H1 (cell line): Measurements from ENCODE around the gene HSPB1. TPM values are rescaled to one million over a fixed set of nuclear protein-coding genes. Genes with fewer than 3 reads are reported as not detected.

Experiments
- CTCF ChIA-PET: fragments of 300-600 bp; sonication (Branson Sonifier 250); formaldehyde crosslinking; loops from one replicate; lab custom pipeline; 2021; ENCODE audit not compliant: partially characterized antibody; lab: Charles Lee
- POLR2A ChIA-PET: fragments of 300-600 bp; sonication (Branson Sonifier 250); formaldehyde crosslinking; loops from one replicate; lab custom pipeline; 2021; ENCODE audit warnings: inconsistent platforms; ENCODE audit not compliant: partially characterized antibody; lab: Charles Lee
- DNase-seq, 2 experiments: peaks; one replicate each; pipeline versions ENCODE4 v3.0.0 to v3.0.0-alpha.2; 2010 to 2022; ENCODE audit warnings: low spot score in 2 of 2, low read depth in 1 of 2, mixed read lengths in 1 of 2
- FAIRE-seq: peaks from 2 replicates; lab custom pipeline; 2011; peaks lifted over from hg19 to GRCh38; lab: Jason Lieb, UNC
- H2AFZ ChIP-seq: 2 replicates; pipeline ENCODE4 v1.8.1; 2012; ENCODE audit warnings: low read length, inconsistent platforms
- H2AK5ac ChIP-seq: 2 replicates; pipeline ENCODE4 v1.6.1; 2013; ENCODE audit warnings: low read depth, low read length
- H2BK120ac ChIP-seq: replicated peaks from 2 replicates; pipeline ENCODE3; 2013; ENCODE audit warnings: low read depth, low read length, inconsistent platforms
- H2BK12ac ChIP-seq: 2 replicates; pipeline ENCODE4 v1.6.1; 2013; ENCODE audit warnings: low read depth, low read length
- H2BK15ac ChIP-seq: 2 replicates; pipeline ENCODE4 v1.6.1; 2013; ENCODE audit warnings: low read length
- H2BK20ac ChIP-seq: 2 replicates; pipeline ENCODE4 v1.6.1; 2013; ENCODE audit warnings: low read length
- H2BK5ac ChIP-seq: 2 replicates; pipeline ENCODE4 v1.6.1; 2013; ENCODE audit warnings: low read depth, low read length
- H3K14ac ChIP-seq: 2 replicates; pipeline ENCODE4 v1.6.1; 2013; ENCODE audit warnings: inconsistent platforms; ENCODE audit not compliant: insufficient read length
- H3K18ac ChIP-seq: 2 replicates; pipeline ENCODE4 v1.6.1; 2013; ENCODE audit warnings: low read length; ENCODE audit errors: extremely low read depth
- H3K23ac ChIP-seq: 2 replicates; pipeline ENCODE4 v1.6.1; 2013; ENCODE audit warnings: inconsistent platforms; ENCODE audit not compliant: insufficient read length
- H3K23me2 ChIP-seq: 2 replicates; pipeline ENCODE4 v1.6.1; 2013; ENCODE audit warnings: low read depth, low read length
- H3K27ac ChIP-seq: 2 replicates; pipeline ENCODE4 v1.6.1; 2011; ENCODE audit warnings: low read depth, low read length, inconsistent platforms
- H3K27me3 ChIP-seq, 4 experiments: replicated peaks in 1 of 4; 1 replicate in 1 of 4; 2 replicates in 3 of 4; pipeline versions ENCODE4 v1.6.1 to v1.8.1; 2011 to 2013; ENCODE audit warnings: low read length in 3 of 4, mild to moderate bottlenecking in 3 of 4, inconsistent platforms in 2 of 4, mixed read lengths in 2 of 4, moderate library complexity in 1 of 4; ENCODE audit not compliant: control insufficient read depth in 3 of 4, insufficient read depth in 3 of 4; ENCODE audit errors: extremely low read depth in 1 of 4
- H3K36me3 ChIP-seq, 4 experiments: 2 replicates each; pipeline versions ENCODE4 v1.6.1 to v1.8.1; 2011 to 2013; ENCODE audit warnings: mild to moderate bottlenecking in 4 of 4, low read length in 3 of 4, moderate library complexity in 2 of 4, control low read depth in 1 of 4, inconsistent platforms in 1 of 4; ENCODE audit not compliant: insufficient read depth in 4 of 4, control insufficient read depth in 2 of 4
- H3K4ac ChIP-seq: replicated peaks from 2 replicates; pipeline ENCODE3; 2013; ENCODE audit warnings: low read length, low read depth, mixed read lengths, inconsistent platforms; ENCODE audit not compliant: insufficient read length
- H3K4me1 ChIP-seq, 4 experiments: replicated peaks in 1 of 4; 1 replicate in 1 of 4; 2 replicates in 3 of 4; pipeline versions ENCODE4 v1.6.1 to v1.8.1; 2011 to 2013; ENCODE audit warnings: low read length in 3 of 4, inconsistent platforms in 2 of 4, mixed read lengths in 1 of 4; ENCODE audit not compliant: insufficient read depth in 4 of 4, control insufficient read depth in 3 of 4
- H3K4me2 ChIP-seq, 2 experiments: 2 replicates each; pipeline versions ENCODE4 v1.6.1 to v1.8.1; 2011 to 2013; ENCODE audit warnings: low read depth in 2 of 2, low read length in 2 of 2, control low read depth in 1 of 2, inconsistent platforms in 1 of 2, mild to moderate bottlenecking in 1 of 2; ENCODE audit not compliant: insufficient read depth in 1 of 2
- H3K4me3 ChIP-seq, 4 experiments: fragments of 200-600, 300-600 bp in 1 of 4; sonication (generic), shearing (Covaris generic), sonication (Bioruptor Twin) in 1 of 4; 2 replicates each; pipeline versions ENCODE4 v1.5.1 to v1.8.1; 2011 to 2016; ENCODE audit warnings: low read length in 4 of 4, low read depth in 3 of 4, control low read depth in 2 of 4, inconsistent platforms in 2 of 4, mild to moderate bottlenecking in 2 of 4, mixed read lengths in 1 of 4, moderate library complexity in 1 of 4; ENCODE audit not compliant: insufficient read depth in 2 of 4; ENCODE audit errors: extremely low read depth in 1 of 4
- H3K56ac ChIP-seq: replicated peaks from 2 replicates; pipeline ENCODE3; 2013; ENCODE audit warnings: low read depth, mild to moderate bottlenecking, mixed read lengths, low read length, inconsistent platforms; ENCODE audit not compliant: insufficient read length
- H3K79me1 ChIP-seq: 2 replicates; pipeline ENCODE4 v1.6.1; 2013; ENCODE audit warnings: low read depth, low read length, control low read depth
- H3K79me2 ChIP-seq, 2 experiments: 2 replicates each; pipeline versions ENCODE4 v1.6.1 to v1.8.1; 2012 to 2013; ENCODE audit warnings: low read length in 2 of 2, mild to moderate bottlenecking in 2 of 2, inconsistent platforms in 1 of 2; ENCODE audit not compliant: insufficient read depth in 2 of 2, control insufficient read depth in 1 of 2
- H3K9ac ChIP-seq, 4 experiments: replicated peaks in 1 of 4; 1 replicate in 1 of 4; 2 replicates in 3 of 4; pipeline versions ENCODE4 v1.6.1 to v1.8.1; 2011 to 2013; ENCODE audit warnings: low read depth in 3 of 4, low read length in 3 of 4, control low read depth in 2 of 4, mild to moderate bottlenecking in 2 of 4, moderate library complexity in 2 of 4, inconsistent platforms in 1 of 4; ENCODE audit errors: extremely low read depth in 1 of 4
- H3K9me3 ChIP-seq, 2 experiments: 2 replicates each; pipeline versions ENCODE4 v1.6.1 to v1.8.1; 2012 to 2013; ENCODE audit warnings: mild to moderate bottlenecking in 2 of 2, moderate library complexity in 2 of 2, control low read depth in 1 of 2, inconsistent platforms in 1 of 2, low read depth in 1 of 2, low read length in 1 of 2, mixed read lengths in 1 of 2; ENCODE audit not compliant: insufficient read depth in 2 of 2
- H4K20me1 ChIP-seq, 2 experiments: replicated peaks in 1 of 2; 2 replicates each; pipeline versions ENCODE3 to v1.8.1; 2011 to 2013; ENCODE audit warnings: inconsistent platforms in 2 of 2, low read length in 2 of 2, mild to moderate bottlenecking in 1 of 2; ENCODE audit not compliant: insufficient read depth in 2 of 2, control insufficient read depth in 1 of 2
- H4K5ac ChIP-seq: 2 replicates; pipeline ENCODE4 v1.6.1; 2013; ENCODE audit warnings: low read length, low read depth, mixed read lengths, inconsistent platforms; ENCODE audit not compliant: insufficient read length
- H4K8ac ChIP-seq: 2 replicates; pipeline ENCODE4 v1.8.0; 2013; ENCODE audit warnings: mild to moderate bottlenecking, moderate library complexity, low read length, inconsistent platforms; ENCODE audit not compliant: insufficient read depth; ENCODE audit errors: extremely low read depth
- H4K91ac ChIP-seq: replicated peaks from 2 replicates; pipeline ENCODE3; 2013; ENCODE audit warnings: low read length, mixed read lengths, inconsistent platforms; ENCODE audit not compliant: insufficient read length
- POLR2AphosphoS5 ChIP-seq: IDR thresholded peaks from 2 replicates; pipeline ENCODE4 v1.6.1; 2011; ENCODE audit warnings: low read depth, low read length
- SIRT6 ChIP-seq: IDR thresholded peaks from one replicate; pipeline ENCODE4 v1.7.1; 2012; ENCODE audit warnings: low read length, inconsistent platforms
- WGBS, 2 experiments: shearing (Covaris generic) in 1 of 2; methylation state at CpG; one replicate each; pipeline versions ENCODE4 v1.1.6 to v1.1.7; 2013 to 2015; ENCODE audit warnings: low lambda C conversion rate in 2 of 2, mixed read lengths in 2 of 2, inconsistent platforms in 1 of 2, low coverage in 1 of 2, missing lambda C conversion rate in 1 of 2; ENCODE audit not compliant: insufficient replicate concordance in 2 of 2, insufficient coverage in 1 of 2, insufficient read length in 1 of 2; ENCODE audit errors: extremely low coverage in 1 of 2, missing lambda C conversion rate in 1 of 2; 5-methylcytosine and 5-hydroxymethylcytosine counted together
- polyA plus RNA-seq, 7 experiments: library from polyadenylated mRNA; depleted of rRNA in 3 of 7; stranded (reverse) in 5 of 7; unstranded in 2 of 7; fragments of >200 nt in 5 of 7; fragments of 200-250 nt in 2 of 7; gene quantifications; 1 replicate in 5 of 7; 2 replicates in 1 of 7; 4 replicates in 1 of 7; pipeline versions ENCODE4 v1.2.1 to v1.2.3, GENCODE V29; 2011 to 2013; ENCODE audit warnings: missing spikeins in 2 of 7, mixed read lengths in 2 of 7
- total RNA-seq: library from RNA; stranded (reverse); fragmentation: NEBNext Ultra II Directional; extraction: Animal tissue kit (Norgen Biotek cat#: 25700); gene quantifications from 2 replicates; pipeline ENCODE4 v1.2.1, GENCODE V29; 2021

Gene HSPB1
- total and polyA plus RNA-seq, 2 of the 8 experiments (the other 6 are each of a cell fraction or from before 2014, with no cell fraction given), result 165 to 254 TPM

- Histone ChIP-seq H3K4ac (no peak overlapping the region), H3K4me2 (no peak overlapping the region), H3K79me2 (peaks cover 52 to 99% of the 10 kb centered on the region in 2 experiments), H3K23ac (no peak overlapping the region), H2AFZ (no peak overlapping the region), H3K4me3 (no peak overlapping the region), H3K27ac (no peak overlapping the region), H3K18ac (no peak overlapping the region), H4K8ac (no peak overlapping the region), H3K14ac (no peak overlapping the region), H3K9ac (no peak overlapping the region; a peak in 1 of 7 replicates), H3K36me3 (peaks cover 18 to 79% (median 60%) of the 10 kb centered on the region in 4 experiments)
- TF ChIP-seq SIRT6 (no peak), POLR2AphosphoS5 (peak; percentile 41; the same call in 1 of the 2 replicates)
- TF ChIP-seq, all 59 proteins: peak for 1
- ChIA-PET CTCF (no interaction called here), POLR2A (no interaction called here)
- DNase-seq, result no peak
- Histone ChIP-seq H3K4me1 (0 out of 7 replicates have a peak, but pooled peaks cover 0 to 2% (median 0%) of the 10 kb centered on the region in 4 experiments), H2BK15ac (no peak overlapping the region), H3K56ac (no peak overlapping the region), H2BK5ac (no peak overlapping the region), H2BK120ac (no peak overlapping the region), H2BK20ac (no peak overlapping the region), H3K23me2 (no peaks in the 10 kb centered on the region), H4K91ac (no peak overlapping the region), H2AK5ac (no peak overlapping the region), H2BK12ac (no peak overlapping the region), H3K27me3 (no peaks in the 10 kb centered on the region), H4K5ac (no peak overlapping the region), H3K79me1 (peaks cover 16% of the 10 kb centered on the region), H4K20me1 (peaks cover 35 to 48% of the 10 kb centered on the region in 2 experiments), H3K9me3 (no peaks in the 10 kb centered on the region)
- FAIRE-seq, result no peak
- 88% methylated on average over 6 of the region's 6 CpGs; no CpG with 5 or more reads in 1 of the 2 experiments for WGBS, 2 experiments
Observed at GRCh38 chr7:76346097-76346496, 43.6 kb downstream of the HSPB1 start.
